ENCODE data around the gene ARHGAP27. TPM values are rescaled to one million over a fixed set of nuclear protein-coding genes. Genes with fewer than 3 reads are reported as not detected.

The ARHGAP27 gene
- total RNA-seq, 1 donor from 2014 or later = 100 TPM

GRCh38 chr17:45384789-45385262 is 47.8 kb downstream of the ARHGAP27 start:
- no peak for DNase-seq (ENCODE audit: low spot score)

GRCh38 chr17:45384047-45384788 is 48.5 kb downstream of the ARHGAP27 start:
- no peak for DNase-seq (ENCODE audit: low spot score)

- DNase-seq (ENCODE audit: low spot score) = no peak
These were observed 49.7 kb downstream of the ARHGAP27 start for GRCh38 chr17:45383003-45383402.

GRCh38 chr17:45382226-45382625 is 50.4 kb downstream of the ARHGAP27 start:
- DNase-seq (ENCODE audit: low spot score) = no peak

GRCh38 chr17:45380991-45381390 is 51.7 kb downstream of the ARHGAP27 start:
- no peak for DNase-seq (ENCODE audit: low spot score)

- DNase-seq (ENCODE audit: low spot score) = no peak
These were observed 52.5 kb downstream of the ARHGAP27 start for GRCh38 chr17:45380046-45380765.

GRCh38 chr17:45377401-45377800 is 55.3 kb downstream of the ARHGAP27 start:
- DNase-seq (ENCODE audit: low spot score) = no peak

- no peak for DNase-seq (ENCODE audit: low spot score)
These were observed 56.3 kb downstream of the ARHGAP27 start for GRCh38 chr17:45376171-45377005.

GRCh38 chr17:45374501-45374900 is 58.2 kb downstream of the ARHGAP27 start:
- no peak for DNase-seq (ENCODE audit: low spot score)

GRCh38 chr17:45372325-45372869 is 60.3 kb downstream of the ARHGAP27 start:
- DNase-seq (ENCODE audit: low spot score) = no peak

GRCh38 chr17:45371414-45372324 is 61.0 kb downstream of the ARHGAP27 start:
- peak; percentile 84 for DNase-seq (ENCODE audit: low spot score)

- DNase-seq (ENCODE audit: low spot score) = no peak
These were observed 61.7 kb downstream of the ARHGAP27 start for GRCh38 chr17:45370949-45371413.

- DNase-seq (ENCODE audit: low spot score) = no peak
These were observed 63.2 kb downstream of the ARHGAP27 start for GRCh38 chr17:45369421-45369820.

- no peak for DNase-seq (ENCODE audit: low spot score)
These were observed 64.0 kb downstream of the ARHGAP27 start for GRCh38 chr17:45368651-45369050.

GRCh38 chr17:45367216-45367615 is 65.5 kb downstream of the ARHGAP27 start:
- no peak for DNase-seq (ENCODE audit: low spot score)

GRCh38 chr17:45366691-45367090 is 66.0 kb downstream of the ARHGAP27 start:
- no peak for DNase-seq (ENCODE audit: low spot score)

- no peak for DNase-seq (ENCODE audit: low spot score)
These were observed 66.6 kb downstream of the ARHGAP27 start for GRCh38 chr17:45366049-45366448.

GRCh38 chr17:45364531-45365390 is 67.9 kb downstream of the ARHGAP27 start:
- no peak for DNase-seq (ENCODE audit: low spot score)

GRCh38 chr17:45363498-45363897 is 69.2 kb downstream of the ARHGAP27 start:
- no peak for DNase-seq (ENCODE audit: low spot score)

- DNase-seq (ENCODE audit: low spot score) = no peak
These were observed 70.7 kb downstream of the ARHGAP27 start for GRCh38 chr17:45361976-45362375.

All from ureter (tissue), 1 donor.